HG03432 (cell line): ENCODE measurements around the gene NAA50.

Experiments used
- ATAC-seq: cut with Tn5 transposase; IDR thresholded peaks from one replicate; pipeline ENCODE4 v1.9.1; 2021; ENCODE audit warnings: mild to moderate bottlenecking, moderate library complexity; ENCODE audit not compliant: unreplicated experiment

NAA50 gene

GRCh38 chr3:113690482-113690881 lies 55.6 kb downstream of the NAA50 start:
- ATAC-seq = no peak

GRCh38 chr3:113685956-113686721 lies 59.9 kb downstream of the NAA50 start:
- ATAC-seq = no peak

- ATAC-seq = no peak
These were observed 60.9 kb downstream of the NAA50 start for GRCh38 chr3:113685124-113685523.

GRCh38 chr3:113684271-113684819 lies 61.7 kb downstream of the NAA50 start:
- no peak for ATAC-seq

GRCh38 chr3:113678773-113679172 lies 67.3 kb downstream of the NAA50 start:
- no peak for ATAC-seq

GRCh38 chr3:113677737-113678136 lies 68.3 kb downstream of the NAA50 start:
- no peak for ATAC-seq

GRCh38 chr3:113676261-113676660 lies 69.8 kb downstream of the NAA50 start:
- no peak for ATAC-seq

GRCh38 chr3:113673593-113673992 lies 72.5 kb downstream of the NAA50 start:
- no peak for ATAC-seq

- ATAC-seq = no peak
These were observed 78.0 kb downstream of the NAA50 start for GRCh38 chr3:113668015-113668414.
